Fibroblast of mammary gland (primary cell): Measurements from ENCODE around the gene RHBDL1.
A peak's percentile ranks its signal among the peaks of the same experiment; 100 is the strongest.

Experiments used
- DNase-seq: peaks from one replicate; pipeline ENCODE4 v3.0.0-alpha.2; 2010; ENCODE audit warnings: low read depth
- H3K4me3 ChIP-seq: 2 replicates; pipeline ENCODE4 v1.5.1; 2011; ENCODE audit warnings: low read depth, mild to moderate bottlenecking, low read length, moderate library complexity; ENCODE audit not compliant: control insufficient read depth
- TF ChIP-seq, protein P1 (sequence below): conservative IDR thresholded peaks from 2 replicates; pipeline ENCODE4 v1.5.1; 2011; ENCODE audit warnings: low read depth, low read length, inconsistent platforms; ENCODE audit not compliant: control insufficient read depth, insufficient read depth

The RHBDL1 gene

DNA sequence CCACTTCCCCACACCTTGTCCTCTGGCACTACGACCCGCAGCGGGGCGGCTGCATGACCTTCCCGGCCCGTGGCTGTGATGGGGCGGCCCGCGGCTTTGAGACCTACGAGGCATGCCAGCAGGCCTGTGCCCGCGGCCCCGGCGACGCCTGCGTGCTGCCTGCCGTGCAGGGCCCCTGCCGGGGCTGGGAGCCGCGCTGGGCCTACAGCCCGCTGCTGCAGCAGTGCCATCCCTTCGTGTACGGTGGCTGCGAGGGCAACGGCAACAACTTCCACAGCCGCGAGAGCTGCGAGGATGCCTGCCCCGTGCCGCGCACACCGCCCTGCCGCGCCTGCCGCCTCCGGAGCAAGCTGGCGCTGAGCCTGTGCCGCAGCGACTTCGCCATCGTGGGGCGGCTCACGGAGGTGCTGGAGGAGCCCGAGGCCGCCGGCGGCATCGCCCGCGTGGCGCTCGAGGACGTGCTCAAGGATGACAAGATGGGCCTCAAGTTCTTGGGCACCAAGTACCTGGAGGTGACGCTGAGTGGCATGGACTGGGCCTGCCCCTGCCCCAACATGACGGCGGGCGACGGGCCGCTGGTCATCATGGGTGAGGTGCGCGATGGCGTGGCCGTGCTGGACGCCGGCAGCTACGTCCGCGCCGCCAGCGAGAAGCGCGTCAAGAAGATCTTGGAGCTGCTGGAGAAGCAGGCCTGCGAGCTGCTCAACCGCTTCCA lies 42.0 kb upstream of the RHBDL1 start:
- no peak overlapping the region for H3K4me3 ChIP-seq
- DNase-seq: no peak
- TF ChIP-seq, protein P1, sequence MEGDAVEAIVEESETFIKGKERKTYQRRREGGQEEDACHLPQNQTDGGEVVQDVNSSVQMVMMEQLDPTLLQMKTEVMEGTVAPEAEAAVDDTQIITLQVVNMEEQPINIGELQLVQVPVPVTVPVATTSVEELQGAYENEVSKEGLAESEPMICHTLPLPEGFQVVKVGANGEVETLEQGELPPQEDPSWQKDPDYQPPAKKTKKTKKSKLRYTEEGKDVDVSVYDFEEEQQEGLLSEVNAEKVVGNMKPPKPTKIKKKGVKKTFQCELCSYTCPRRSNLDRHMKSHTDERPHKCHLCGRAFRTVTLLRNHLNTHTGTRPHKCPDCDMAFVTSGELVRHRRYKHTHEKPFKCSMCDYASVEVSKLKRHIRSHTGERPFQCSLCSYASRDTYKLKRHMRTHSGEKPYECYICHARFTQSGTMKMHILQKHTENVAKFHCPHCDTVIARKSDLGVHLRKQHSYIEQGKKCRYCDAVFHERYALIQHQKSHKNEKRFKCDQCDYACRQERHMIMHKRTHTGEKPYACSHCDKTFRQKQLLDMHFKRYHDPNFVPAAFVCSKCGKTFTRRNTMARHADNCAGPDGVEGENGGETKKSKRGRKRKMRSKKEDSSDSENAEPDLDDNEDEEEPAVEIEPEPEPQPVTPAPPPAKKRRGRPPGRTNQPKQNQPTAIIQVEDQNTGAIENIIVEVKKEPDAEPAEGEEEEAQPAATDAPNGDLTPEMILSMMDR: no peak

DNA sequence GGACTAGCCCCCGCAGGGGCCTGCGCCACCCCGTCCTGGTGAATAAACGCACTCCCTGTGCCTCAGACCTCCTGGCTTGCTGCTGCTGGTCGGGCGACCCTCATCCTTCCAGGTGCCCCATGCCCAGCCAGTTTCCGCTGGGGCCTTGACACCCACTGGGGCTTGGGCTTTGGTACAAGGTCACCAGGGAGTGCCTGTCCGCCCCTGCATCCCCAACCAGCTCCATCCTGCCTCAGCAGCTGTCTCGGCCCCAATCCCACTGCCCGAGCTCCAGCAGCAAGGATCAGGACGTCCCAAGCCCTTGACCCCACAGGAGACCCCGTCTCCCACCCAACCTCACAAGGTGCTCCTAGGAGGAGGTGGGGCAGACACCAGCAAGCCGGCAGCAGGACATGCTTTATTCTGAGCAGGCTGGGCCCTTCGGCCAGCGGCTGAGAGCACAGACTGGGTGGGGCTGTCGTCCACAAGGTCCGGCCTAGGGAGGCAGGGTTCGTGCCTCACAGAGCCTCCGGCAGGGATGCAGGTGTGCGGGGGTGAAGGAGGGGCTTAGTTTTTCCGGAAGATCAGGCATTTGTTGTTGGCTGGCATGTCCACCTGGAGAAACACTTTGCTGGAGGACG lies 41.3 kb upstream of the RHBDL1 start:
- TF ChIP-seq, protein P1: no peak
- no peak overlapping the region for H3K4me3 ChIP-seq
- DNase-seq: no peak

DNA sequence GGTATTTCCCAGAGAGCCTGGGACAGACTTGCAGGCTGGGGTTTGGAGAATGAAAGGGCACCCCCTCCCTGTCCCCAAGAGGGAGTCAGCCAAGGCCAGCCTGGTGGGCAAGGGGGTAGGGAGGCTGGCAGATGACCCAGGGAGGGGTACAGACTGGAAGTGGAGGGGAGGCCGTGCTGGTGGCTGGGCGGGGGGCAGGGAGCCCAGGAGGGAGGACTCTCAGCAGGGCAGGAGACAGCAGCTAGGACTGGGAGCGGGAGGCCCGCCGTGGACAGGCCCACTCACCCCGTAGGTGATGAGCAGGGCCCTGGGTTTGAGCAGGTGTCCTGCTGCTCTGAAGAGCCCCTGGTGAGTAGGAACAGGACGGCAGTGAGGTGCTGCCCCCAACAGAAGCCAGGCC lies 40.5 kb upstream of the RHBDL1 start:
- DNase-seq: no peak
- TF ChIP-seq, protein P1: no peak
- peak overlapping the region; percentile 77 for H3K4me3 ChIP-seq

DNA sequence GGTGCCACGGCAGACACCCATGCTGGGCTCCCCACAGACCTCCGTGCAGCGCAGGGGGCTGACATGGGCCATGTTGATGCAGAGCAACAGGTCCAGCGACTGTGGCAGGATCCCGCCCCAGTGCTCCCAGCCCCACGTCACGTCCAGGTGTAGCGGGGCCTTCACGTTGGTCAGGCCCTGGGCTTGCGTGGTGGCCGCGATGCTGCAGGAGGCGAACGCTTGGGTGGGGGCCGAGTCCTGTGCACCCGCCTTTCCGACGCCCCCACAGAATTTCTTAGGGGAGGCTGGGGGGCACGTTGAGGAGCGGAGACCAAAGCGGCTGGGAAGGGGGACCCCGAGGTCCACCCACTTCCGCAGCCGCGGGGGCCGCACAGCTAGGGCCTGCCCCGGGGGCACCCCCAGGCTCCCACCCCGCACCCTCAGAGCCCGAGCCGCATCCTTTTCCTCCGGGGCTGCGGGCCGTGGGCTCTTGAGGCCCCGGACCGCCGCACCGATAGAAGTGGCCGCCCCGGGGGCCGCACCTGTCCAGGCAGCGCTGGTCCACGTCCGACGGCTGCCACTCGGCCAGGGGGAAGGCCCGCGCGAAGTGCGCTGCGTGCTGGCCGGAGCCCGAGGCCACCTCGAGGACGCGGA lies 39.8 kb upstream of the RHBDL1 start:
- DNase-seq: no peak
- TF ChIP-seq, protein P1: no peak
- peak overlapping the region; percentile 77 for H3K4me3 ChIP-seq

DNA sequence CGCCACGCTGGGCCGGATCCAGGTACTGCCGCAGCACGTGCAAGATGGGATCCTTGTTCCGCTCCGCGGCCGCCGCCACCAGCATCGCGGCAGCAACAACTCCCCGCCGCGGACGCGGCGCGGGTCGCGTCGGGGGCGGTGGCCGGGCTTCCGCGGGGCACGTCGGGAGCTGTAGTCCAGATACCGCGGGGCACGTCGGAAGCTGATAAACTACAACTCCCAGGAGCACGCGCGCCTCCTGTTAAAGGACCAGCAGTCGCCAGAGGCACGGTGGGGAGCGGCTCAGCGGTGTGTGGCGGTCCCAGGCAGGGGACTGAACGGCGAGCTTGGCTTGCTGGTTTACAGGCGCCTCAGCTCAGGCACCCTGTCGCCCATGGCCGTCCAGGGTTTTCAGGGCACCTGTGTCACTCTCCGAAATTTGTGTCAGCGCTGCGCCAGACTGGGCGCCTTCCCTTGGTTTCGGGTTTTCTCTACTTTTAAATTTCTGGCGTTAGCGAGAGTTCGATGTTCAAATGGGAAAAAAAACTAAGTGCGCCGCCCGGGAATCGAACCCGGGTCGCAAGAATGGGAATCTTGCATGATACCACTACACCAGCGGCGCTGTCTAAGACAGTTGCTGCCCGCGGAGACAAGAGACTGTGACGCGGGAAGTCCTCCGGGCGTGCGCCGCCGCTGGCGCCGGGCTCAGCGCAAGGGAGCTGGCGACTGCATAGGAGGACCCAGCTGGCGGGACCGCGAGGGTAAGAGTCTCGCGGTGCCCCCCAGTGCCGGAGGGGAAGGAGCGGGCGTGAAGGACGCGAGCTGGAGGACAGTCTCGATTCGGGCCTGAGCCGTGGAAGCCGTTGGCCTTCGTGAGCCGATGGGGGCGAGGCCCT lies 39.0 kb upstream of the RHBDL1 start, which contains the start of gene METTL26:
Gene METTL26, minus strand, starts transcription at position 100 of the 875 bp plus-strand sequence. Its CDS starts 15 bp downstream, at position 85.
- TF ChIP-seq, protein P1: no peak
- H3K4me3 ChIP-seq: peak within 1 kb of the TSS; percentile 77
- peak; percentile 91 for DNase-seq
